HepG2 (cell line): ENCODE measurements around the gene ITPK1. TPM values are rescaled to one million over a fixed set of nuclear protein-coding genes. Genes with fewer than 3 reads are reported as not detected.

Source experiments
- DNMT1 ChIP-seq: sonication (generic); formaldehyde crosslinking; IDR thresholded peaks from 2 replicates; pipeline ENCODE4 v1.5.1; 2020; ENCODE audit warnings: mild to moderate bottlenecking, missing genetic modification reagents
- EZH2 ChIP-seq: conservative IDR thresholded peaks from 2 replicates; pipeline ENCODE4 v1.6.1; 2012; ENCODE audit warnings: mild to moderate bottlenecking, low read depth, low read length, moderate library complexity
- HDAC2 ChIP-seq: sonication (generic); formaldehyde crosslinking; IDR thresholded peaks from 2 replicates; pipeline ENCODE4 v1.4.0; 2020; ENCODE audit warnings: missing genetic modification reagents
- HOXA3 ChIP-seq: sonication (generic); formaldehyde crosslinking; IDR thresholded peaks from 2 replicates; pipeline ENCODE4 v1.5.0; 2020; ENCODE audit warnings: missing genetic modification reagents
- HOXA7 ChIP-seq: sonication (generic); formaldehyde crosslinking; IDR thresholded peaks from 2 replicates; pipeline ENCODE4 v1.8.1; 2022; ENCODE audit warnings: mild to moderate bottlenecking, missing genetic modification reagents, moderate library complexity
- KMT2A ChIP-seq: sonication (generic); formaldehyde crosslinking; IDR thresholded peaks from 2 replicates; pipeline ENCODE4 v1.4.0; 2020; ENCODE audit warnings: missing genetic modification reagents
- MAFF ChIP-seq: IDR thresholded peaks from 2 replicates; pipeline ENCODE4 v1.6.1; 2011; ENCODE audit warnings: low read depth, low read length, improper control_type of control experiment
- MED1 ChIP-seq: sonication (generic); formaldehyde crosslinking; IDR thresholded peaks from 2 replicates; pipeline ENCODE4 v1.4.0; 2020; ENCODE audit warnings: missing genetic modification reagents
- NCOA1 ChIP-seq: sonication (generic); formaldehyde crosslinking; IDR thresholded peaks from 2 replicates; pipeline ENCODE4 v1.9.0; 2021; ENCODE audit warnings: missing genetic modification reagents
- NFYB ChIP-seq: sonication (generic); formaldehyde crosslinking; IDR thresholded peaks from 2 replicates; pipeline ENCODE4 v1.4.0; 2020; ENCODE audit warnings: missing genetic modification reagents
- PHF8 ChIP-seq: sonication (generic); formaldehyde crosslinking; IDR thresholded peaks from 2 replicates; pipeline ENCODE4 v1.5.0; 2020; ENCODE audit warnings: missing genetic modification reagents
- PPARG ChIP-seq: conservative IDR thresholded peaks from 2 replicates; pipeline ENCODE4 v1.6.1; 2016; ENCODE audit warnings: missing biosample characterization, missing genetic modification reagents
- SATB2 ChIP-seq: sonication (generic); formaldehyde crosslinking; IDR thresholded peaks from 2 replicates; pipeline ENCODE4 v1.5.0; 2020; ENCODE audit warnings: missing genetic modification reagents
- SCMH1 ChIP-seq: sonication (generic); formaldehyde crosslinking; IDR thresholded peaks from 2 replicates; pipeline ENCODE4 v1.9.0; 2021; ENCODE audit warnings: missing genetic modification reagents, mild to moderate bottlenecking, borderline replicate concordance
- SIX4 ChIP-seq: sonication (generic); formaldehyde crosslinking; IDR thresholded peaks from 2 replicates; pipeline ENCODE4 v1.4.0; 2020; ENCODE audit warnings: missing genetic modification reagents
- TGIF2 ChIP-seq: IDR thresholded peaks from 2 replicates; pipeline ENCODE4 v1.6.1; 2016; ENCODE audit warnings: control low read depth, missing compliant biosample characterization
- THYN1 ChIP-seq: sonication (generic); formaldehyde crosslinking; IDR thresholded peaks from 2 replicates; pipeline ENCODE4 v1.8.1; 2023; ENCODE audit warnings: low read depth, mild to moderate bottlenecking, moderate library complexity, missing genetic modification reagents, borderline replicate concordance
- YY1 ChIP-seq: IDR thresholded peaks from 2 replicates; pipeline ENCODE4 v1.6.1; 2011; ENCODE audit warnings: low read length, low read depth, moderate library complexity, mild to moderate bottlenecking; ENCODE audit not compliant: insufficient read depth, insufficient replicate concordance
- ZMAT3 ChIP-seq: sonication (generic); formaldehyde crosslinking; conservative IDR thresholded peaks from 2 replicates; pipeline ENCODE4 v1.7.0; 2021; ENCODE audit warnings: missing genetic modification reagents
- ZNF644 ChIP-seq: IDR thresholded peaks from 2 replicates; pipeline ENCODE4 v1.6.1; 2016; ENCODE audit warnings: low read depth
- polyA plus RNA-seq, 8 experiments: library from polyadenylated mRNA; depleted of rRNA in 3 of 8; stranded (reverse) in 7 of 8; unstranded in 1 of 8; fragments of >200 nt; fragmentation: Illumina TruSeq in 4 of 8; extraction: Trizol in 4 of 8; gene quantifications; 2 replicates each; pipeline versions ENCODE4 v1.2.1 to v1.2.3, GENCODE V29; 2011 to 2016; ENCODE audit warnings: low read depth in 4 of 8, missing spikeins in 1 of 8, mixed read lengths in 1 of 8; ENCODE audit not compliant: insufficient read depth in 1 of 8
- total RNA-seq, 5 experiments: library from RNA; depleted of rRNA; stranded (reverse); fragments of >200 nt; fragmentation: Illumina TruSeq; extraction: Trizol; gene quantifications; 2 replicates each; pipeline ENCODE4 v1.2.3, GENCODE V29; 2016; ENCODE audit warnings: low read depth in 1 of 5
- TF ChIP-seq, protein P1 (sequence below): sonication (generic); formaldehyde crosslinking; IDR thresholded peaks from 2 replicates; pipeline ENCODE4 v1.4.0; 2020; ENCODE audit warnings: missing genetic modification reagents, borderline replicate concordance
- TF ChIP-seq, protein P2 (sequence below): sonication (generic); formaldehyde crosslinking; IDR thresholded peaks from 2 replicates; pipeline ENCODE4 v1.8.0; 2022; ENCODE audit warnings: missing genetic modification reagents, mild to moderate bottlenecking, borderline replicate concordance
- TF ChIP-seq, protein P3 (sequence below): sonication (generic); formaldehyde crosslinking; IDR thresholded peaks from 2 replicates; pipeline ENCODE4 v1.5.0; 2020; ENCODE audit warnings: mild to moderate bottlenecking, missing genetic modification reagents, borderline replicate concordance
- TF ChIP-seq, protein P4 (sequence below): sonication (generic); formaldehyde crosslinking; IDR thresholded peaks from 2 replicates; pipeline ENCODE4 v1.8.1; 2022; ENCODE audit warnings: mild to moderate bottlenecking, missing genetic modification reagents

ITPK1 gene
- total and polyA plus RNA-seq, 2 of the 13 experiments (the other 11 are each of a cell fraction or from before 2014, with no cell fraction given) = 20.5 to 47.5 TPM

DNA sequence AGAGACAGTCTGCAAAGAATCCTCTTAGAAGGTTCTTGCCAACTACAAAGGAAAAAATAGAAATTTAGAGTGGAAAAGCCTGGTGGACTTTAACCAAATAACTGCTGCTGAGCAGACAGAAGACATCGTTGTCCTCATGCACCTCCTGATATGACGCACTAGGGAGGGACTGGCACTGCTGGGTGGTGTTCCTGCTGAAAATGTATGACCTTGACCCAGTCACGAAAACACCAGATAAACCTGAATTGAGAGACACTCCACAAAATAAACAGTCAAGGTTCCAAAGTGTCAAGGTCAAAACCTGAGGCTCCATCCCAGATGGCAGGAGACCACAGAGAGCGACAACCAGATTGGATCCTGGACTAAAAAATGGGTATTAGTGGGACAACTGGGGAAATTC, 130.8 kb downstream of the ITPK1 start (continued):
- TF ChIP-seq, protein P1, sequence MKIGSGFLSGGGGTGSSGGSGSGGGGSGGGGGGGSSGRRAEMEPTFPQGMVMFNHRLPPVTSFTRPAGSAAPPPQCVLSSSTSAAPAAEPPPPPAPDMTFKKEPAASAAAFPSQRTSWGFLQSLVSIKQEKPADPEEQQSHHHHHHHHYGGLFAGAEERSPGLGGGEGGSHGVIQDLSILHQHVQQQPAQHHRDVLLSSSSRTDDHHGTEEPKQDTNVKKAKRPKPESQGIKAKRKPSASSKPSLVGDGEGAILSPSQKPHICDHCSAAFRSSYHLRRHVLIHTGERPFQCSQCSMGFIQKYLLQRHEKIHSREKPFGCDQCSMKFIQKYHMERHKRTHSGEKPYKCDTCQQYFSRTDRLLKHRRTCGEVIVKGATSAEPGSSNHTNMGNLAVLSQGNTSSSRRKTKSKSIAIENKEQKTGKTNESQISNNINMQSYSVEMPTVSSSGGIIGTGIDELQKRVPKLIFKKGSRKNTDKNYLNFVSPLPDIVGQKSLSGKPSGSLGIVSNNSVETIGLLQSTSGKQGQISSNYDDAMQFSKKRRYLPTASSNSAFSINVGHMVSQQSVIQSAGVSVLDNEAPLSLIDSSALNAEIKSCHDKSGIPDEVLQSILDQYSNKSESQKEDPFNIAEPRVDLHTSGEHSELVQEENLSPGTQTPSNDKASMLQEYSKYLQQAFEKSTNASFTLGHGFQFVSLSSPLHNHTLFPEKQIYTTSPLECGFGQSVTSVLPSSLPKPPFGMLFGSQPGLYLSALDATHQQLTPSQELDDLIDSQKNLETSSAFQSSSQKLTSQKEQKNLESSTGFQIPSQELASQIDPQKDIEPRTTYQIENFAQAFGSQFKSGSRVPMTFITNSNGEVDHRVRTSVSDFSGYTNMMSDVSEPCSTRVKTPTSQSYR (CRISPR knock-in tag) = peak; percentile 49; the same call in 1 of the 2 replicates
- TF ChIP-seq ZMAT3 (no peak; the same call in 1 of the 2 replicates), KMT2A (CRISPR knock-in tag) (no peak), DNMT1 (CRISPR knock-in tag) (no peak), SCMH1 (CRISPR knock-in tag) (no peak), NFYB (no peak), EZH2 (no peak), YY1 (no peak), ZNF644 (peak; percentile 61; the same call in 1 of the 2 replicates), PHF8 (no peak), SATB2 (no peak), MED1 (CRISPR knock-in tag) (peak; percentile 88), HDAC2 (CRISPR knock-in tag) (peak; percentile 93), HOXA3 (CRISPR knock-in tag) (peak; percentile 90), PPARG (CRISPR knock-in tag) (peak; percentile 82), THYN1 (CRISPR knock-in tag) (peak; percentile 79; the same call in 1 of the 2 replicates), HOXA7 (no peak), MAFF (peak; percentile 54), NCOA1 (CRISPR knock-in tag) (no peak), TGIF2 (CRISPR knock-in tag) (peak; percentile 61; the same call in 1 of the 2 replicates), SIX4 (CRISPR knock-in tag) (no peak)
- TF ChIP-seq, protein P2, sequence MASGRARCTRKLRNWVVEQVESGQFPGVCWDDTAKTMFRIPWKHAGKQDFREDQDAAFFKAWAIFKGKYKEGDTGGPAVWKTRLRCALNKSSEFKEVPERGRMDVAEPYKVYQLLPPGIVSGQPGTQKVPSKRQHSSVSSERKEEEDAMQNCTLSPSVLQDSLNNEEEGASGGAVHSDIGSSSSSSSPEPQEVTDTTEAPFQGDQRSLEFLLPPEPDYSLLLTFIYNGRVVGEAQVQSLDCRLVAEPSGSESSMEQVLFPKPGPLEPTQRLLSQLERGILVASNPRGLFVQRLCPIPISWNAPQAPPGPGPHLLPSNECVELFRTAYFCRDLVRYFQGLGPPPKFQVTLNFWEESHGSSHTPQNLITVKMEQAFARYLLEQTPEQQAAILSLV (CRISPR knock-in tag) = no peak
- TF ChIP-seq, protein P3, sequence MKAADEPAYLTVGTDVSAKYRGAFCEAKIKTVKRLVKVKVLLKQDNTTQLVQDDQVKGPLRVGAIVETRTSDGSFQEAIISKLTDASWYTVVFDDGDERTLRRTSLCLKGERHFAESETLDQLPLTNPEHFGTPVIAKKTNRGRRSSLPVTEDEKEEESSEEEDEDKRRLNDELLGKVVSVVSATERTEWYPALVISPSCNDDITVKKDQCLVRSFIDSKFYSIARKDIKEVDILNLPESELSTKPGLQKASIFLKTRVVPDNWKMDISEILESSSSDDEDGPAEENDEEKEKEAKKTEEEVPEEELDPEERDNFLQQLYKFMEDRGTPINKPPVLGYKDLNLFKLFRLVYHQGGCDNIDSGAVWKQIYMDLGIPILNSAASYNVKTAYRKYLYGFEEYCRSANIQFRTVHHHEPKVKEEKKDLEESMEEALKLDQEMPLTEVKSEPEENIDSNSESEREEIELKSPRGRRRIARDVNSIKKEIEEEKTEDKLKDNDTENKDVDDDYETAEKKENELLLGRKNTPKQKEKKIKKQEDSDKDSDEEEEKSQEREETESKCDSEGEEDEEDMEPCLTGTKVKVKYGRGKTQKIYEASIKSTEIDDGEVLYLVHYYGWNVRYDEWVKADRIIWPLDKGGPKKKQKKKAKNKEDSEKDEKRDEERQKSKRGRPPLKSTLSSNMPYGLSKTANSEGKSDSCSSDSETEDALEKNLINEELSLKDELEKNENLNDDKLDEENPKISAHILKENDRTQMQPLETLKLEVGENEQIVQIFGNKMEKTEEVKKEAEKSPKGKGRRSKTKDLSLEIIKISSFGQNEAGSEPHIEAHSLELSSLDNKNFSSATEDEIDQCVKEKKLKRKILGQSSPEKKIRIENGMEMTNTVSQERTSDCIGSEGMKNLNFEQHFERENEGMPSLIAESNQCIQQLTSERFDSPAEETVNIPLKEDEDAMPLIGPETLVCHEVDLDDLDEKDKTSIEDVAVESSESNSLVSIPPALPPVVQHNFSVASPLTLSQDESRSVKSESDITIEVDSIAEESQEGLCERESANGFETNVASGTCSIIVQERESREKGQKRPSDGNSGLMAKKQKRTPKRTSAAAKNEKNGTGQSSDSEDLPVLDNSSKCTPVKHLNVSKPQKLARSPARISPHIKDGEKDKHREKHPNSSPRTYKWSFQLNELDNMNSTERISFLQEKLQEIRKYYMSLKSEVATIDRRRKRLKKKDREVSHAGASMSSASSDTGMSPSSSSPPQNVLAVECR = peak; percentile 58; the same call in 1 of the 2 replicates
- TF ChIP-seq, protein P4, sequence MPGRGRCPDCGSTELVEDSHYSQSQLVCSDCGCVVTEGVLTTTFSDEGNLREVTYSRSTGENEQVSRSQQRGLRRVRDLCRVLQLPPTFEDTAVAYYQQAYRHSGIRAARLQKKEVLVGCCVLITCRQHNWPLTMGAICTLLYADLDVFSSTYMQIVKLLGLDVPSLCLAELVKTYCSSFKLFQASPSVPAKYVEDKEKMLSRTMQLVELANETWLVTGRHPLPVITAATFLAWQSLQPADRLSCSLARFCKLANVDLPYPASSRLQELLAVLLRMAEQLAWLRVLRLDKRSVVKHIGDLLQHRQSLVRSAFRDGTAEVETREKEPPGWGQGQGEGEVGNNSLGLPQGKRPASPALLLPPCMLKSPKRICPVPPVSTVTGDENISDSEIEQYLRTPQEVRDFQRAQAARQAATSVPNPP (CRISPR knock-in tag) = peak; percentile 59; the same call in 1 of the 2 replicates
